OCI-LY7 (cell line): ENCODE measurements around the gene PLD1. TPM values are rescaled to one million over a fixed set of nuclear protein-coding genes. Genes with fewer than 3 reads are reported as not detected.

Experiments used
- BruUV-seq: library from RNA; stranded (reverse); fragments of 400-500 nt; replicated peaks from 2 replicates; lab custom pipeline; 2021; lab: Mats Ljungman, UMichigan
- CTCF ChIA-PET: fragments of 300-600 bp; sonication (Branson Sonifier 250); formaldehyde crosslinking; loops from one replicate; lab custom pipeline; 2022; ENCODE audit warnings: antibody characterized with exemption; ENCODE audit not compliant: unreplicated experiment; lab: Charles Lee
- POLR2A ChIA-PET: fragments of 300-600 bp; sonication (Branson Sonifier 250); formaldehyde crosslinking; loops from one replicate; lab custom pipeline; 2022; ENCODE audit warnings: antibody characterized with exemption; lab: Charles Lee
- DNase-seq: peaks from one replicate; pipeline ENCODE4 v3.0.0-alpha.2; 2015; ENCODE audit warnings: low spot score
- H2AFZ ChIP-seq: fragments of 200-600 bp; sonication (generic), shearing (Covaris generic); 2 replicates; pipeline ENCODE4 v1.6.1; 2014; ENCODE audit warnings: mild to moderate bottlenecking, antibody characterized with exemption, low read length, moderate library complexity
- H3K27ac ChIP-seq: fragments of 200-600 bp; sonication (generic); 2 replicates; pipeline ENCODE4 v1.5.1; 2014; ENCODE audit warnings: mixed run types, low read depth, mild to moderate bottlenecking, moderate library complexity, low read length, inconsistent platforms; ENCODE audit not compliant: poor library complexity, severe bottlenecking
- H3K36me3 ChIP-seq: fragments of 200-600 bp; sonication (generic); 2 replicates; pipeline ENCODE4 v1.6.1; 2014; ENCODE audit warnings: mild to moderate bottlenecking, antibody characterized with exemption, low read length, moderate library complexity, mixed read lengths; ENCODE audit not compliant: insufficient read depth
- H3K4me1 ChIP-seq: fragments of 200-600 bp; sonication (generic); 2 replicates; pipeline ENCODE4 v1.5.1; 2014; ENCODE audit warnings: mild to moderate bottlenecking, low read length; ENCODE audit not compliant: insufficient read depth, poor library complexity, severe bottlenecking
- H3K4me2 ChIP-seq: fragments of 200-600 bp; sonication (generic); 2 replicates; pipeline ENCODE4 v1.6.1; 2014; ENCODE audit warnings: mild to moderate bottlenecking, low read length
- H3K4me3 ChIP-seq: fragments of 200-600 bp; sonication (generic); 2 replicates; pipeline ENCODE4 v1.5.1; 2014; ENCODE audit warnings: mild to moderate bottlenecking, low read depth, low read length; ENCODE audit not compliant: poor library complexity, severe bottlenecking
- H3K79me2 ChIP-seq: fragments of 200-600 bp; sonication (generic); 2 replicates; pipeline ENCODE4 v1.6.1; 2016; ENCODE audit warnings: low read depth, mild to moderate bottlenecking, low read length, moderate library complexity, mixed read lengths; ENCODE audit not compliant: insufficient read depth
- H3K9me2 ChIP-seq: fragments of 200-600 bp; sonication (generic); 2 replicates; pipeline ENCODE4 v1.6.1; 2016; ENCODE audit warnings: mild to moderate bottlenecking, low read length, mixed read lengths; ENCODE audit not compliant: insufficient read depth
- H3K9me3 ChIP-seq: fragments of 200-600 bp; sonication (generic); 2 replicates; pipeline ENCODE4 v1.6.1; 2014; ENCODE audit warnings: mild to moderate bottlenecking, mixed run types, low read length, mixed read lengths
- H4K20me1 ChIP-seq: fragments of 200-600 bp; sonication (generic); 2 replicates; pipeline ENCODE4 v1.6.1; 2014; ENCODE audit warnings: mild to moderate bottlenecking, antibody characterized with exemption, low read length, moderate library complexity, mixed read lengths; ENCODE audit not compliant: insufficient read depth
- EZH2phosphoT487 ChIP-seq: fragments of 200-600 bp; sonication (generic); IDR thresholded peaks from 2 replicates; pipeline ENCODE4 v1.6.1; 2018; ENCODE audit warnings: low read depth, borderline replicate concordance, mild to moderate bottlenecking, mixed run types, antibody characterized with exemption, low read length, moderate library complexity, mixed read lengths
- intact Hi-C: fragments of 100-400 bp; cut with micrococcal nuclease; formaldehyde crosslinking; loops from one replicate; pipeline ENCODE4 v1.10.0; 2022; ENCODE audit not compliant: unreplicated experiment
- total RNA-seq, 2 experiments: library from RNA; depleted of rRNA in 1 of 2; stranded (reverse); fragments of >200 nt in 1 of 2; shearing (Covaris generic) in 1 of 2; gene quantifications; 2 replicates each; pipeline ENCODE4 v1.2.3, GENCODE V29; 2014 to 2022
- TF ChIP-seq, protein P1 (sequence below): fragments of 200-600 bp; sonication (generic); conservative IDR thresholded peaks from 2 replicates; pipeline ENCODE4 v1.5.1; 2014; ENCODE audit warnings: mild to moderate bottlenecking, antibody characterized with exemption, low read length, moderate library complexity, mixed read lengths

PLD1 gene
- total RNA-seq, 2 experiments from 2014 or later = not detected

DNA sequence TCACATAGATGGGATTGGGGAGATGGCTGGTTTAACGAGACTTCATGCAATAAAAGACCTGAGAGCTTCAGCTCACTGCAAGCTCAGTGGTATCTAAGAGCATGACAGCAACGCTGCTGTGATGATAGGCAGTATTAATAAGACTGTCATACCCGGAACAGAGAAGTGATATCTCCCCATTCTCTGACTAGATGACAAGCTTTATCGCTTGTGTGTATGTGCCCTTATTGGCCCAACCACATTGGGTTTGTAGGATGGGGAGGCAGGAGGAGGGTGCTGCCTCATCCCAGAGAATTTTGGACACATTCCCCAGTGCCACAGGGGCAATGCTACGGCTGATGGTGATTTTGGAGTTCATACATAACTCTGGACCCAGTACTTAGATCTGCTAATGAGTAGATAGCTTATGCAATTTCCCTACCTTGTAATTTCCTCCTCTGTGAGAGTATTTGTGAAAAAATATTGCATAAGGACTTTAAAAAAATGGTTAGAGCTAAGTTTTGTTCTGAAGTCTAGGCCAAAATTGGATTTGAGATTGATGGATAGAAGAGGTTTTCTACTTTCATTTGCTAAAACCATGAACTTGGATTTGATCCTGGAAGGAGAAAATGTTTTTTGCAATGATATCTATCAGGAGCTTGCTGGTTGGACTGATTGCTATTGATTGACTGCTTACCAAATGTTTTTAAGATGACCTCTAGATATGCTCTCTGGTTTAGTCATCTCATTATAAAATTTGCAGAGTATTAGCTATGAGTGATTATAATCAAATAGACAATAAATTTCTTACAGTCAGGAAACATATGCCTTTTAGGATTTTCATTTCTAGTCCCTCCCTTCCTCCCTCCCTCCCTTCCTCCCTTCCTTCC lies 18.9 kb upstream of the PLD1 start:
- H2AFZ ChIP-seq = no peak overlapping the region
- no peaks in the 10 kb centered on the region for H4K20me1 ChIP-seq
- ChIA-PET POLR2A (interaction anchor here (0.5 to 1.1 kb wide), 5 partner anchors 24 to 1113 kb away, joined by 3 to 4 read pairs (median 3); no protein-coding TSS in a partner anchor), CTCF (no interaction called here)
- H3K27ac ChIP-seq = no peak overlapping the region
- no peaks in the 10 kb centered on the region for H3K79me2 ChIP-seq
- no peaks in the 10 kb centered on the region for H3K4me1 ChIP-seq
- no TSS peak for BruUV-seq
- H3K9me2 ChIP-seq = no peaks in the 10 kb centered on the region
- no peak for TF ChIP-seq EZH2phosphoT487
- TF ChIP-seq, protein P1, sequence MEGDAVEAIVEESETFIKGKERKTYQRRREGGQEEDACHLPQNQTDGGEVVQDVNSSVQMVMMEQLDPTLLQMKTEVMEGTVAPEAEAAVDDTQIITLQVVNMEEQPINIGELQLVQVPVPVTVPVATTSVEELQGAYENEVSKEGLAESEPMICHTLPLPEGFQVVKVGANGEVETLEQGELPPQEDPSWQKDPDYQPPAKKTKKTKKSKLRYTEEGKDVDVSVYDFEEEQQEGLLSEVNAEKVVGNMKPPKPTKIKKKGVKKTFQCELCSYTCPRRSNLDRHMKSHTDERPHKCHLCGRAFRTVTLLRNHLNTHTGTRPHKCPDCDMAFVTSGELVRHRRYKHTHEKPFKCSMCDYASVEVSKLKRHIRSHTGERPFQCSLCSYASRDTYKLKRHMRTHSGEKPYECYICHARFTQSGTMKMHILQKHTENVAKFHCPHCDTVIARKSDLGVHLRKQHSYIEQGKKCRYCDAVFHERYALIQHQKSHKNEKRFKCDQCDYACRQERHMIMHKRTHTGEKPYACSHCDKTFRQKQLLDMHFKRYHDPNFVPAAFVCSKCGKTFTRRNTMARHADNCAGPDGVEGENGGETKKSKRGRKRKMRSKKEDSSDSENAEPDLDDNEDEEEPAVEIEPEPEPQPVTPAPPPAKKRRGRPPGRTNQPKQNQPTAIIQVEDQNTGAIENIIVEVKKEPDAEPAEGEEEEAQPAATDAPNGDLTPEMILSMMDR = no peak
- H3K4me2 ChIP-seq = no peak overlapping the region
- H3K9me3 ChIP-seq = no peaks in the 10 kb centered on the region
- H3K36me3 ChIP-seq = no peaks in the 10 kb centered on the region
- no peak for DNase-seq
- H3K4me3 ChIP-seq = no peak overlapping the region
- intact Hi-C loops = no loop called here

DNA sequence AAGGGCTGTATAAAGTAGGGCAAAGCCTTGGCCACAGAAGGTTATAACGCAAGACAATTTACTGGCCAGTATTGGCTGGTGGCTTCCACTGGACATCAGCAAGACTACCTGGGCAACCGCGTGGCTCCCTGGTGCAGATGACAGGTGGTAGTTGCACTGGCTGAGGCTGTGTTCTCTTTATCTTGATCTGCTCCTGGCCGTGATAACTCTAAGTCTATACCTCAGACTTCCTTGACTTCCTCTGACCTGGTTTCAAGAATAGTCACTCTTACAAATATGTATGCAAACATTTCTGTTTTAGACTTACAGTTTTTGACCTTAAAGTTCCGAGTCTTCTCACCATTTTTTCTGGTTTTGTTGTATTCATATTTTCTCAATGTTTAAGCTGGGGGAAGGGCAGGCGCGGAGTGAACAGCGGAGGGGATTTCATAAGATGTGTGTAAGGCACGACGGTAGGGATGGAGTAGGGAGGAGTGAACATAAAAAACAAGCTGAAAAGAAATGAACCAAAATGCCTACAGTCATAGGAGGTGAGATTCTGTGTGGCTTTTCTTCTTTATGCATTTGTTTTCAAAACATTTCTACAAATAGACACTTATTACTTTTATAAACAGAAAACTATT lies 17.7 kb upstream of the PLD1 start:
- Histone ChIP-seq H3K27ac (no peak overlapping the region), H3K36me3 (no peaks in the 10 kb centered on the region), H4K20me1 (no peaks in the 10 kb centered on the region), H3K4me3 (no peak overlapping the region), H3K79me2 (no peaks in the 10 kb centered on the region), H3K4me2 (no peak overlapping the region), H3K9me3 (no peaks in the 10 kb centered on the region), H2AFZ (no peak overlapping the region), H3K9me2 (no peaks in the 10 kb centered on the region), H3K4me1 (no peaks in the 10 kb centered on the region)
- POLR2A ChIA-PET = interaction anchor here (0.7 to 1.1 kb wide), 2 partner anchors 23 to 485 kb away, joined by 3 read pairs; no protein-coding TSS in a partner anchor
- CTCF ChIA-PET = no interaction called here
- TF ChIP-seq EZH2phosphoT487 = no peak
- TF ChIP-seq, protein P1 = no peak
- intact Hi-C loops = no loop called here
- no peak for DNase-seq
- no TSS peak for BruUV-seq
